T follicular helper cell (primary cell): ENCODE measurements around the gene NME9.

ENCODE experiments used
- DNase-seq: peaks from one replicate; pipeline ENCODE4 v3.0.0-alpha.2; 2020; ENCODE audit warnings: low read depth

The NME9 gene

DNA sequence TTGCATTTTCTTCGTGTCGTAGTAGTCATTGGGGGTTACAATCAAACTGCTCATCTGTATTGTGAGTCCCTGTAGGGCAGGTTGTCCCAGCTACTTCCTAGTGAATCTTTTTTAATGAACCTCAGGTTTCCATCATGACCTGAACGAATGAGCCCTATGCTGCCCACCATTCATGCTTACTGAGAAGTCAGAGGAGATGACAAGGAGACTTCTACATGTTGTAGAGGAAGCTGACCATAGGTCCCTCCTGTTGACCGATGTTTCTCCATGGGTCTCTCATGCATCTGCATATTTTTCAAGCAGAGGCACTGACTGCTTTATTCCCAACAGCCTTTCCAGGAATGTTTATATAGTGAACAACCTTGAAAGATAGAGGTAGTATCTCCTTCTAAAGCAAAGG, 5.0 kb upstream of the NME9 start:
- DNase-seq = no peak

GRCh38 chr3:138332472-138333073, 2.9 kb upstream of the NME9 start:
- no peak for DNase-seq

DNA sequence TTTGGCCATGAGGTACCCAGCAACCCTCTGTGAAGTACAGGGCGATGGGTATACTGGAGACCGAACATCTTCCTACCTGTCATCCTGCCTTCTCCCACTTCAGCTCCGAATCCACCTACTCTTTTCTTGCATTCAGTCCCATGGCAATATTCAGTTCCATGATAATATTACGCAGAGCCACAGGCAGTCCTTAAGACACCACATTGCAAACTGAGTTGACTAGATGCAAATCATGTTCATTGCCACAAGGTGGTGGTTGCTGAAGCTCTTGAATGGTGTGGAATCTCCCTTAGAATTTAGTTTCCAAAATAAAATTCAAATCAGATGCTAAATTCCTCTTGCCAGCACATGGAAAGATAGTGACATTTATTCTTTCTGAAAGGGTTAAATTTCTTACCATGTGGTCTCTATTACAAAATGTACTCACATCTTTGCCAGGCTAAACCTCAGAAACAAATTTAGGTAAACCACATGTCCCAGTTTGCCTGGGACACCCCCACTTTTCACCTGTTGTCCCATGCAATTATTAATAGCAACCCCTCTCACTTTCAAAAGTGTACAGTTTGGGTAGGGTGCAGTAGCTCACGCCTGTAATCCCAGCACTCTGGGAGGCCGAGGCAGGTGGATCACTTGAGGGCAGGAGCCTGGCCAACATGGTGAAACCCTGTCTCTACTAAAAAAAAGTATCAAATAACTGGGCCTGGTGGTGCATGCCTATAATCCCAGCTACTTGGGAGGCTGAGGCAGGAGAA, 1.7 kb upstream of the NME9 start:
- DNase-seq = no peak

DNA sequence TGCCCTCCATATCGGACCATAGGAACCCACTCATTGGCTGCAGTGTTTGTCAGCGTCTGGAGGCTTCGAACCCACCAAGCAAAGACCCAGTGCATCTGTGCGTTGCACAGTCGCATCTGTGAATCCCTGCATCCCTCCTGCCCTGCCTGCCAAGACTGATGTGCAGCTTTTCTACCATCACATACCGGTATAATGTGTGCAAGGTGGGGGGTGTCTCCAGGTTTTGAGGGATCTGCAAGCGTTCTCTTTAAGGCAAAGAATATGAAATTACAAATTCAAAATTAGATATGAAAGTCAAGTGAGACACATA, 288 bp upstream of the NME9 start:
- DNase-seq = no peak

- no peak for DNase-seq
These were observed 1.3 kb downstream of the NME9 start for GRCh38 chr3:138328341-138328740.

- DNase-seq = no peak
These were observed 1.8 kb downstream of the NME9 start for GRCh38 chr3:138327831-138328230.

DNA sequence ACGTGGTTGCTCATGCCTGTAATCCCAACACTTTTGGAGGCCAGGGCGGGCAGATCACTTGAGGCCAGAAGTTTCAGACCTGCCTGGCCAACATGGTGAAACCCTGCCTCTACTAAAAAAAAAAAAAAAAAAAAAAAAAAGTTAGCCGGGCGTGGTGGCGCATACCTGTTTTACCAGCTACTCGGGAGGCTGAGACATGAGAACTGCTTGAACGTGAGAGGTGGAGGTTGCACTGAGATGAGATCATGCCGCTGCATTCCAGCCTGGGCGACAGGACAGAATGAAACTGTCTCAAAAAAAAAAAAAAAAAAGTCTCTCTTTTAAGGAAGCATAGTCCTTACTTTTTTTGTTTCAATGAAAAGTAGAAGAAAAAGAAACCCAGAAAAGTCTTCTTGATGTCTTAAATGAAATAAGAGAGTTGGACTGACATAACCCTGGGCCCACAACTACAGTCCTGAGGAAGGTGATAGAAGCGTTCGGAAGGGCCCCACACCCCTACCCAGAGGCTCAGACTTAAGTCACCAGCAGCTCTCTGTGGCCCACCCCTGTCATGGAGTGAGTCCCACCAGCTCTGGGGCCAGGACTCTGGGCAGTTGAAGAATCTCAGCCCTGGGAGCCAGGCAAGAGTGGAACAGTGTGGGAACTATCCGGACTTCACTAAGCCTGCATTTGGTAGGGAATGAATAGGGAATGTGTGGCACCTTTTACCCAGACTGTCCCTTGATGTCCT, 2.6 kb downstream of the NME9 start:
- no peak for DNase-seq

DNA sequence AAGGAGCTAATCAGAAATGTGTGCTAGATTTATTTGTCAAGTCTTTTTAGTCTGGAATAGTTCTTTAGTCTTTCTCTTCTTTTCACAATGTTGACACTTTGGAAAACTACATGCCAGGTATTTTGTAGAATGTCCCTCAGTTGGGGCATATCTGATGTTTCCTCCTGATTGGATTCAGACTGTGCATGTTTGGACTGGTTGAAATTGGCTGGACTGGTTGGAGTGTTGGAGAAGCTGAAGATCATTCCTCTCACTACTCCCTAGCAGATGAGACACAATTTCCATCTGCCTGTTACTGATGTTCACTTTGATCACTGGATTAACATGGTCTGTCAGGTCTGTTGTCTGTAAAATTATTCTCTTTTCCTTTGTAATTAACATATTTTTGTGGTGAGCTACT, 3.7 kb downstream of the NME9 start:
- no peak for DNase-seq

- DNase-seq = no peak
These were observed 5.7 kb downstream of the NME9 start for GRCh38 chr3:138323971-138324370.

- no peak for DNase-seq
These were observed 12.0 kb downstream of the NME9 start for GRCh38 chr3:138317687-138318086.

DNA sequence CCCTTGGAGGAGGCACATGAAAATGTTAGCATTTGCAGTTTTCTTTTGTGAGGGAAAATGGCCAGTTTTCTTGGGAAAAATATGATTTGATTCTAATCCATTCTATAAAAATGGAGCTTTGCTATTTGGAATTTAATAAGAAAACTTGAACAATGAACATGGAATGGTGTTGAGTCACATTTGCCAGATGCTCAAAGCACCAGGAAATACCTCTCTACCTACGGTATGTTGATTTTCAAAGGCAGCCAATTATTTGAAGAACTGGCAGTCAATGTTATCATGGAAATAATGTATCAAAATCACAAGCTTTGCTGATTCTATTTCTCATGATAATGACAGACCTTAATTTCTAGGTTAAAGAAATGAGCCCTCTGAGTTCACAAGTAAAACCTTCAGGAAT, 14.9 kb downstream of the NME9 start:
- DNase-seq = no peak

GRCh38 chr3:138310494-138310893, 19.2 kb downstream of the NME9 start:
- no peak for DNase-seq

DNA sequence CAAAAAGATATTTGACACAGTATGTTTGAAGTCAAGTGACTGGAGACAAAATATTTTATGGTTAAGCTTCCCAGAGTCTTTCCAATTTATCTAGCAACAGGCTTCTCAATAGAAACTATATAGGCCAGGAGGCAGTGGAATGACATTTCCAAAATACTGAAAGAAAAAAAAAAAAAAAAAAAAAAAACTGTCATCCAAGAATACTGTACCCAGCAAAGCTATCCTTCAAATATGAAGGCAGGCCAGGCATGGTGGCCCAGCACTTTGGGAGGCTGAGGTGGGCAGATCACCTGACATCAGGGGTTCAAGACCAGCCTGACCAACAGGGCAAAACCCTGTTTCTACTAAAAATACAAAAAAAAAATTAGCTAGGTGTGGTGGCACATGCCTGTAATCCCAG, 20.9 kb downstream of the NME9 start:
- no peak for DNase-seq

DNA sequence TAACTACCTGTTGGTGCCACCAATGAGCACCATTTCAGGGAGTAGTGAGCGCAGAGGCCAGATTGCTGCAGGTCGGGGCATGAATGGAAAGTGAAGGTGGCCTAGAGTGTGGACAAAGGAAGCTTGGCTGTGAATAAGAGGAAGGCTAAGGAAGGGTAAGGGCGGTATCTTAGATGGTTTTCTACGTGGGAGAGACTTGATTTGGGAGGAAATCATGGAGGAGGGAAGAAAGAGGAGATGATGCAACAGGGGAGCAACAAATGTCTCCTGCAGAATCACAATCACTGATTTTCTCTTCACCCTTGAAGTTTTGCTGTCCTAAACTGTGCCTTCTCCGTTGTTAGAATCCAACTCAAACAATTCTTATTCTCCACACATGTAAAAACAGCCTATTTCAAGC, 21.8 kb downstream of the NME9 start:
- DNase-seq = no peak

DNA sequence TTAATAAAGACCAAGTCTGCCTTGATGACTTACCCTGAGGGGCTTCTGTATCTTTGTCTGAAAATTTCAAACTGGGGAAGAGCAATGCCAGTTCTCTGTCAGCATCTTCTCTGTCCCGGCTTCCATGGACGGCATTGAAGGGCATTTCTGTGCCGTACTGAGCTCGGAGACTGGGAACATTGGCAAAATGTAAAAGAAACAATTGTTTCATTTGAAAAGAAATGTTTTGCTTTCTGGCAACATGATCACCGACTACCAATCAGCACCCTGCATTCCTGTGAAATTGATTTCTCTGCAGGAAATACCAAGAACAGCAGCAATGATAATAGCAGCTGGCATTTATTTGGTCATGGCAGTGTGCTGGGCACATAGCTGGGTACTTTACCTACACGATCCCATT, 26.2 kb downstream of the NME9 start:
- no peak for DNase-seq

- DNase-seq = no peak
These were observed 29.0 kb downstream of the NME9 start for GRCh38 chr3:138300647-138301046.

GRCh38 chr3:138297876-138298275, 31.8 kb downstream of the NME9 start:
- no peak for DNase-seq

DNA sequence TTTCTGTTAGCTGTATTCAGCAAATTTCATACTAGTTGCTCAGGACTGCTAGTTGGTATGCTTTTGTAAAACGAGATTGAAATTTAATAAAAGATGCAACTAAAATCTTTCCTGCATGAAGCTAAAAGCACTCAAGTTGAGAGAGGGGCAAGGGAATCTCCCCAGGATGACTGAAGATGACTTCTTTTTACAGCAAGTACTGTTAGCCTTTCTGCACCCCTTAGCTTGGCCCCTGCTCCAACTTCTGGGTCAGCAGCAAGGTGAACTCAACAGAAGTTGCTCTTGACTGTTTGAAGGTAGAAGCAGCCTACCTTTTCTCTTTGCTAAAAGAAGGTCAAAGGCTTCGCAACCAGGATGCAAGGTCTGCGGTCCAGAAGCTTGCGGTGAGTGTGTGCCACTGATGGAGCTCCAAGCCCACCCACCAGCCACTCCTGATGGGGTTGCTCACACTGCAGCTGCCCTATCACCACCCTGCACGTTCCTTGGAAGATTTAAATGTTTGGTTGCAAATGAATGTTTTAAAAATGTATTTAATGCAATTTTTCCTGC, 32.5 kb downstream of the NME9 start:
- no peak for DNase-seq

- DNase-seq = no peak
These were observed 33.0 kb downstream of the NME9 start for GRCh38 chr3:138296639-138297038.

DNA sequence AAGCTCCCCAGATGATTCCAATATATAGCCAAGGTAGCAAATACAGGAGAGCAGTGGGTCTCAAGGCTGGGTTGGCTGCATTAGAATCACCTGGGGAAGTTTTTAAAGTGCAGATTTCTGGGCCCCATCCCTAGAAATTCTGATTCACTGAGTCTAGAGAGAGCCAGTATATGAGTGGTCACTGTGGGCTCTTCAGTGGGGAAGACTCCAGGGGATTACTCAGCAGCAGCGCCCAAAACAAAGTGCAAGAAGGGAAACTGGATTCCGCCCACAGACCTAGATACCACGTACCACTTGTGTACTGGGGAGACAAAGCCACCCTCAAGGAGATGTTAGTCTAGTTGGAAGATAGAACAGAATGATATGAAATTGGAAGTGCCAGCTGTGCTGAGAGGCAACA, 40.0 kb downstream of the NME9 start:
- DNase-seq = no peak

- DNase-seq = no peak
These were observed 40.4 kb downstream of the NME9 start for GRCh38 chr3:138289260-138289659.

DNA sequence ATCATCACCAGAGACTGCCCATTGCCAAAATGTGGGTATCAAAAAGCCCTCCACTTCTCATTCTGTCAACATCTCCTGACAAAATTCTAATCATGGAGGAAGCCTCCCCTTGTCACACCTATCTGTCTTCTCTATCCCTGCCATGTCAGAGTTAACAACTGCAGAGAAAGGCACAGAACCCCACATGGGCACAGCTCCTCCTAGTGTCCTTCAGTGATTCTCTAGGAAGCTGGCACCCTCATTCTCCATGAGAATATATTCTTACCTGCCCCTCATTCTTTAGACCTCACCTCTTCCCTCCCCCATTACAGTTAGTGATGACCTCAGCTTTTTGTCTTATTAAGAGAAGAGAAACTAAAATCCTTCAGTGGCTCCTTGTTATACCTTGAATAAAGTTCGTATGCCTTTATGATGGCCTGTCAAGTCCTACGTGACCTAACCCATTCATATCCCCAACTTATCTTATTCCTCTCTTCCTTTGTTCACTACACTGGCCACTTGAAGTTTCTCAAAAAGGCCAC, 44.6 kb downstream of the NME9 start:
- DNase-seq = no peak

GRCh38 chr3:138284079-138284478, 45.6 kb downstream of the NME9 start:
- DNase-seq = no peak
